HUES48 (cell line): ENCODE measurements around the gene CIRBP.

ENCODE experiments used
- H3K27ac ChIP-seq: one replicate; pipeline ENCODE4 v1.7.0; 2013; ENCODE audit warnings: low read depth, low read length, inconsistent platforms
- H3K27me3 ChIP-seq: 2 replicates; pipeline ENCODE4 v1.6.1; 2013; ENCODE audit warnings: mild to moderate bottlenecking, low read length; ENCODE audit not compliant: control insufficient read depth, insufficient read depth
- H3K36me3 ChIP-seq: 2 replicates; pipeline ENCODE4 v1.6.1; 2013; ENCODE audit warnings: low read length; ENCODE audit not compliant: control insufficient read depth, insufficient read depth
- H3K4me1 ChIP-seq: 2 replicates; pipeline ENCODE4 v1.6.1; 2013; ENCODE audit warnings: mild to moderate bottlenecking, low read length; ENCODE audit not compliant: control insufficient read depth, insufficient read depth
- H3K4me3 ChIP-seq: 2 replicates; pipeline ENCODE4 v1.5.1; 2013; ENCODE audit warnings: mild to moderate bottlenecking, low read depth, low read length
- H3K9ac ChIP-seq: 2 replicates; pipeline ENCODE4 v1.6.1; 2013; ENCODE audit warnings: mild to moderate bottlenecking, low read depth, low read length, moderate library complexity
- H3K9me3 ChIP-seq: 2 replicates; pipeline ENCODE4 v1.6.1; 2013; ENCODE audit warnings: low read length; ENCODE audit not compliant: control insufficient read depth, insufficient read depth

The CIRBP gene

DNA sequence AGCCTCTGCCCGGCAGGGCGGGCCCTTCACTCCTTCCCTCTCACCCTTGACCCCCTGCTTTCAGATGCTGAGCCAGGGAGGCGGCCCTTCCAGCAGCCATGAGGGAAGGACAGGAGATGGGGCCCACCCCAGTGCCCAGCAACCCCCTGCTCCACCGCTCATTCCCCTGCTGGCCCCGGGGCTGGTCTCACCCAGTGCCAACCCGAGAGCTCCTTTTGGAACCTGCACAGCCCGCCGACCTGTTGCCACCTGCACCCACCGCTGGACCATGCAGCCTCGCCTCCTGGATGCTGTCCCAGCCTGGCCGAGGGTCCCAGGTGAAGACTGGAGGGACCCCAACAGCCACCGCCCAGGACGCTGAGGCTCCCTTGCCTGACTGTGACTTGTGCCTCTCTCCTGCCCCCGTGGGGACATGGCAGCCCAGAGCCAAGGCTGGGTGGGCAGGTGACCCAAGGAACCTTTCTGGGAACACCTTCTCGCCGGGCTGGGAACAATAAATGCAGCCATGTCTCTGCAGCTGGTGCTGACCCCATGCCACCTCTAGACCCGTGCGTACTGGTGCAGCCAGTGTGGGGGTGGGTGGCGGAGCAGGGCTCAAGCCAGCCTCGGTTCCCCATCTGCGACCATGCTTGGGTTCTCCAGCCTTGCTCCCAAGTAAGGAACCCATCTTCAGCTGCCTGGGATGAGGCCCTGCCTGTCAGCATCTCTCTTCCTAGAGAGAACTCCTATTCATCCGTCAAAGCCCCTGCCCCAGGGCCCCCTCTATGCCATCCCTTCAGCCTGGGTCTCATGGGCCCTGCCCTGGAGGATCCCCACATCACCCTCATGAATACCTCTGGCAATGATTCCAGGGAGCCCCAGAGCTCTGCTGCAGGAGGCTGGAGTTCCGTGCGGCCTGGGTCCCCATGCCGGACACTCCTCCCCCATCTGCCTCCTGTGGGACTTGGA is 9.9 kb downstream of the CIRBP start:
- Histone ChIP-seq H3K4me3 (no peak overlapping the region), H3K27me3 (no peaks in the 10 kb centered on the region), H3K36me3 (peaks cover 26% of the 10 kb centered on the region), H3K27ac (no peak overlapping the region), H3K9ac (no peak overlapping the region), H3K9me3 (no peaks in the 10 kb centered on the region), H3K4me1 (peaks cover 4% of the 10 kb centered on the region; the same call in 1 of the 2 replicates)

DNA sequence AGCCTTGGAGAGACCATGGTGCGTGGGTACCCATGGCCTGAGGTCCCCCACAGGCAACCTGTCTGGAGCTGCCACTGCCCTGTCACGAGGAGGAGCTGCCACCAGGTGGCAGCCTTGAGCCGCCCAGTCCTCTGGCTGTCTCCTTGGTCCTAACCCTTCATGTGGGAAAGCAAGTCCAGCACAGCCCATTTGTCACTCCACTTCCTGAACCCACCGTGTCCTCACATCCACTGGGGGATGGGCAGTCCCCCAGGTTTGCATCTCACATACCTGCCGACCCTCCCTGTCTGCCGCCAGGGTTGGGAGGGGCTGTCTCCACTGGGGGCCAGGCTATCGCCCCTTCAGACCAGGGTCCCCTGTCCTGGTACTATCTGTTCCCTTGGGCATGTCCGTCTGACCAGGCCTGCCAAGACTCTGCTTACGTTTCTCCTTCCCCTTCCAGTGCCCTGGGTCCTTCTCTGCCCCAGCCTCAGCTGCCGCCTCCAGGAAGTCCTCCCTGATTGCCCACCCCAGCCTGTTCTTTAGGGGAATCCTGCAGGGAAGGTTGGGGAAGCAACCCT is 10.7 kb downstream of the CIRBP start:
- Histone ChIP-seq H3K27me3 (no peaks in the 10 kb centered on the region), H3K4me3 (no peak overlapping the region), H3K9ac (no peak overlapping the region), H3K36me3 (peaks cover 18% of the 10 kb centered on the region), H3K9me3 (no peaks in the 10 kb centered on the region), H3K4me1 (no peaks in the 10 kb centered on the region), H3K27ac (no peak overlapping the region)

DNA sequence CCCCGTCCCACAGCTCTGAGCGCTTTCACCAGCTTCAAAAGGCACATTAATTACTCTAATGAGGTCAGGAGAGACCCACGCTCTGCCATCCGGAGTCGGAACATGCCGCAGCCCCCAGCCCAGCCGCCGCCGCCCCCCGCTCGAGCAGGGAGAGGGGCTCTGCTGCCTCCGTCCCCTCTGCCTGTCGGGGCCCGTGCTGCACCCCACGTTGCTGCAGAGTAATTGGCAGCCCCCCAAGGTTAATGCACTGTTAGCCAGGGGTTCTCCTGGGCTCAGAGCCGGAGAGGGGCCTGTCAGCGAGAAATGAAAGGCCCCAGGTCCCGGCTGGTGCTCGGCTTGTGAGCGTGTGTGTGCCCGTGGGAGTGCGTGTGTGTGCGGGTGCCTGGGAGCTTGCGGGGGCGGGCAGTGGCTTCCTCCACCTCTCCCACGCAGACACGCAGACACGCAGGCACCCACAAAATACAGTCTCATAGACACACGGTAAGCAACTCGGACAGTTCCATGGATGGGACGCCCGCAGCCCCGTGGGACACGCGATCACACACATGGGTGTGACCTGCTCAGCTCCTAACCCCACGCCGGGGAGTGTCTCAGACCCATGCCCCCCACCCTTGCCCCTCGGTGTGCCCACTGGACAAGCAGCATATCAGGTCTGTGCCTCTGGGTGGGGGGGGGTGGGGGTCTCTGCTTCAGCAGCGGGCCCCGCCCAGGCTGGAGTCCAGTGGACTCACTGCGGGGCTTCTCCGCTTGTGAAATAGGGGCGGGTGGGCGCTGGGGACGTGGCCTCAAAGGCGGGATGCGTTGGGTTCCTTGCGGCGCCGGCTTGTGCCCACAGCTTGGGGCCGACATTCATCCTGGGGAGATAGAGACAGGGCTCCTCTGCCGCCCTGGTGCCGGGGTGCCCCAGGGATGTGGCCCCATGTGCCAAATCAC is 11.8 kb downstream of the CIRBP start:
- Histone ChIP-seq H3K27me3 (no peaks in the 10 kb centered on the region; the same call in 1 of the 2 replicates), H3K4me3 (no peak overlapping the region), H3K9me3 (no peaks in the 10 kb centered on the region), H3K4me1 (no peaks in the 10 kb centered on the region), H3K9ac (no peak overlapping the region), H3K27ac (no peak overlapping the region), H3K36me3 (peaks cover 17% of the 10 kb centered on the region)

DNA sequence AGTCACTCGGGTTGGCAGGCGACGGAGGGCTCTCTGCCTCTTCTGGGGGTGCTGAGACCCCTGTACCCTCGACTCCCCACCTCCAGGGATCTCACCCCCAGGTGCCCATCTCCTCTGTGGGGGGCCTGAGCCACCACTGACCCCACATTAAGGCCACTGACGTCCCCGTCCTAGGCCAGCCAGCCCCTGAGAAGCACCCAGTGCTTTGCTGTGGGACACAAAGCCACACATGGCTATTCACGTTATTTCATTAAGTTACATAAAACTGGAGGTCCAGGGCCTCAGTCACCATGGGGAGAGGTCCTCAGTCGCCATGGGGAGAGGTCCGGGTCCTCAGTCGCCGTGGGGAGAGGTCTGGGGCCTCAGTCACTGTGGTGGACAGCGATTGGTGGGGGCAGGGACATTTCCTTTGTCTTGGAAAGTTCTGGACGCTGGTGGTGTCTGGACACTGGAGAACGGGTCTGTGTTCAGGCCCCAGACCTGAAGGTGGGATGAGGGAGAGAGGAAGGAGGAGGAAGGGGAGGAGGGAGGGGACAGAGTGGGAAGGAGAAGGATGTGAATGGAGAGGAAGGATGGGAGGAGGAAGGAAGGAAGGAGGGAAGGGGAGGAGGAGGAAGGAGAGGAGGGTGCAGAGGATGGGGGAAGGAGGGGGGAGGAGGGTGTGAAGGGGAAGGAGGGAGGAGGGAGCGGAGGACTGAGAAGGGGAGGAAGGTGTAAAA is 12.6 kb downstream of the CIRBP start:
- Histone ChIP-seq H3K27me3 (no peaks in the 10 kb centered on the region; the same call in 1 of the 2 replicates), H3K4me3 (no peak overlapping the region), H3K36me3 (peaks cover 17% of the 10 kb centered on the region), H3K27ac (no peak overlapping the region), H3K9ac (no peak overlapping the region), H3K4me1 (no peaks in the 10 kb centered on the region), H3K9me3 (no peaks in the 10 kb centered on the region)

DNA sequence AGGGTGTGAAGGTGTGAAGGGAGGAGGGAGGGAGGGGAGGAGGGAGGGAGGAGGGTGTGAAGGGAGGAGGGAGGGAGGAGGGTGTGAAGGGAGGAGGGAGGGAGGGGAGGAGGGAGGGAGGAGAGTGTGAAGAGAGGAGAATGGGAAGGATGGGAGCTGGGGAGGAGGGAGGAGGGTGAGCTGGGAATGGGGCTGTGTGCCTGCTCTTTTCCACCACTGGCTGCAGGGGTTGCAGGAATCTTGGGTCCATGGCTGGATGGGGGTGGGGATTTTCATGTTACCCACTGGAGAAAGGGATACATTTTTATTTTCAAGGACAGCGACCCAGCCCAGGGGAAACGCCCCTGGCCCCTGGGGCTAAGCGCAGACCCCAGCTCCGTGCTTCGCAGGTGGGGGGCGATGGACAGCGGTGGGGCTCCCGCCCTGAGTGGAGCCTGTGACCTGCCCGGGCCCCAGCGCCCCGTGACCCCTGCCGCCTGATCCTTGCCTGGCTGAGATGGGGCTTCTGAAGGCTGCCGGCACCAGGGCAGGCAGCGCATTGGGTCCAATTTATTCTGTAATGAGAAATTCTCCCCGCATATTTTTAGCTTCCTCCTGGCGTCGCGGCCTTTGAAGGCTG is 13.6 kb downstream of the CIRBP start:
- no peak overlapping the region for H3K9ac ChIP-seq
- H3K27me3 ChIP-seq: no peaks in the 10 kb centered on the region; the same call in 1 of the 2 replicates

DNA sequence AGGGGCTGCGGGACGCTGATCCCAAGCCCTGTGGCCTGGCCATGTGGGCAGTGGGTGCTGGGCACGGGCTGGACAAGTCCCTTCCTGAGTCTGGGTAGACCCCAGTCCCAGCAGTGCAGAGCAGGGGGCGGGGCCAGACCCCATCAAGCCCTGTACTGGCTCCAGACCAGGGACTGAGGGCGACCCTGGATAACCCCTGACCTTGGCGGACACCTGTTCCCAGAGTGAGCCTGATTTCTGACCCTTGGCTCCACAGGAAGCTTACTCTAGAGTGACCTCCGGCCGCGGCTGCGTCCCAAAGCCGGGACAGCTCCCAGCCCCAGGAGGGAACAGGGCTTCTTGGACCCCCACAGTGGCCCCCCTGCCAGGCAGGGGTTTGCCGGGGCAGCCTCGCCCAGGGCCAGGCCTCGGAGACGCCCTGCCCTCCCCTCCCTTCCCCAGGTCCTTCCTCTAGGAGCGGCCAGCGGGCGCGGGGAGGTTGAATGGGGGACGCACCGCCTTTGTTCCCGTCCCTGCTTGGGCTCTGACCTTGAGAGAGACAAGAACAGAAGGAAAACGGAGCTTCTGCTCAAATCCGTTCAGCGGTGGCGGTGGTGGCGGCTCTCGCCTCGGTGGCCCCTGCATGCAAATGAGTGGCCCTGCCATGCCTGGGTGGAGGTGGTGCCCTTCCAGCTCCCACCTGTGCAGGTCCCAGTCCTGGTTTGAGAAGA is 14.2 kb downstream of the CIRBP start:
- no peak overlapping the region for H3K9ac ChIP-seq
- no peak overlapping the region for H3K4me3 ChIP-seq
- H3K27me3 ChIP-seq: no peaks in the 10 kb centered on the region; the same call in 1 of the 2 replicates
- no peak overlapping the region for H3K27ac ChIP-seq
- no peaks in the 10 kb centered on the region for H3K9me3 ChIP-seq
- peaks cover 11% of the 10 kb centered on the region for H3K36me3 ChIP-seq
- H3K4me1 ChIP-seq: no peaks in the 10 kb centered on the region

More for the DNA sequence above, 13.6 kb downstream of the CIRBP start:
- peaks cover 11% of the 10 kb centered on the region for H3K36me3 ChIP-seq
- H3K27ac ChIP-seq: no peak overlapping the region
- no peaks in the 10 kb centered on the region for H3K4me1 ChIP-seq
- H3K4me3 ChIP-seq: no peak overlapping the region
- no peaks in the 10 kb centered on the region for H3K9me3 ChIP-seq

DNA sequence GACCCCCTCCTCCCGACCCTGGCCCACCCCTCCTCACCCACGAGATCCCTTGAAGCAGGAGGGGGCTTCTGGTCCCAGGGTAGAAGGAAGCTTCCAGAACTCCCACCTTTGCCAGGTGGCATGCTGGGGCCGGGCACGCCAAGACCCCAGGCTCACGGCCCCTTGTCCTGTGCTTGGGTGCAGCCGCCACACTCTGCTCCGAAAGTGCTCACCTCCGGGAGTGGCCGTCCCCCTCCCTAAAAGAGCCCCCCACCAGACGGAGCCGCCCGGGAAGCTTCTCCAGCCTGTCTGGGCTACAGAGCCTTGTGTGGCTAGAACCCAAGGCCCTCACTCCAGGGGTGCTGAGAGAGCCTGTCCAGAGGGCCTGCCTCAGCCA is 14.8 kb downstream of the CIRBP start:
- Histone ChIP-seq H3K4me1 (no peaks in the 10 kb centered on the region), H3K27ac (no peak overlapping the region), H3K4me3 (no peak overlapping the region), H3K9me3 (no peaks in the 10 kb centered on the region), H3K9ac (no peak overlapping the region), H3K27me3 (no peaks in the 10 kb centered on the region; the same call in 1 of the 2 replicates), H3K36me3 (peaks cover 7% of the 10 kb centered on the region)

DNA sequence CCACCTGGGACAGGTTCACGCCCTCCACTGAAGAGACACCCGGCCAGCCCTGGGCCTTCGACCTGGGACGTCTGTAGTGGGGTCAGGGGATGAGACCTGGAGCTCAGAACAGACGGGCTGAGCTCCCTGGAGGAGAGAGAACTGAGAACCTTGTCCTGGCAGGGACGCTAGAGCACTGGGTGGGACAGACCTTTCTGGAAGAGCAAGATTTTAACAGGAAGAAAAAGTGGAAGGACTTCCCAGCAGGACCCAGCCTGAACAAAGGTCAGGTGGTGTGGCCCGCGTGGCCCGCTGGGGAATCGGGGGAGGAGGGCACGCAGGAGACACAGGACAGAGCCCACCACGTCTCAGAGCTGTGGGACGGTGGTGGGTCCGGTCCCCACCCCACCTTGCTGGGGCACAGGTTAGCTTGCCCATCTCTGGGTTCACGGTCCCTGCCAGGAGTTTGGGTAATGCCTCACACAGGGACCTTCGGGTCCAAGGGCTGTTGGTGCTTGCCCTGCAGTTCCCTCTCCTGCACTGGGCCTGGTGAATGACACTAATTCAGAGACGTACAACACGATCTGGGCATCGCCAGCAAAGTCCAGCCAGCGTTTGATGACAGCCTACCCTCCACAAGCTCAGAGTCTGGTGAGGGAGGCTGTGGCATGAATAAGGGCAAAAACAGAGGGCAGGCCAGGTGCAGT is 15.3 kb downstream of the CIRBP start:
- Histone ChIP-seq H3K27me3 (no peaks in the 10 kb centered on the region; the same call in 1 of the 2 replicates), H3K4me1 (no peaks in the 10 kb centered on the region), H3K27ac (no peak overlapping the region), H3K36me3 (peaks cover 2% of the 10 kb centered on the region), H3K9ac (no peak overlapping the region), H3K4me3 (no peak overlapping the region), H3K9me3 (no peaks in the 10 kb centered on the region)

DNA sequence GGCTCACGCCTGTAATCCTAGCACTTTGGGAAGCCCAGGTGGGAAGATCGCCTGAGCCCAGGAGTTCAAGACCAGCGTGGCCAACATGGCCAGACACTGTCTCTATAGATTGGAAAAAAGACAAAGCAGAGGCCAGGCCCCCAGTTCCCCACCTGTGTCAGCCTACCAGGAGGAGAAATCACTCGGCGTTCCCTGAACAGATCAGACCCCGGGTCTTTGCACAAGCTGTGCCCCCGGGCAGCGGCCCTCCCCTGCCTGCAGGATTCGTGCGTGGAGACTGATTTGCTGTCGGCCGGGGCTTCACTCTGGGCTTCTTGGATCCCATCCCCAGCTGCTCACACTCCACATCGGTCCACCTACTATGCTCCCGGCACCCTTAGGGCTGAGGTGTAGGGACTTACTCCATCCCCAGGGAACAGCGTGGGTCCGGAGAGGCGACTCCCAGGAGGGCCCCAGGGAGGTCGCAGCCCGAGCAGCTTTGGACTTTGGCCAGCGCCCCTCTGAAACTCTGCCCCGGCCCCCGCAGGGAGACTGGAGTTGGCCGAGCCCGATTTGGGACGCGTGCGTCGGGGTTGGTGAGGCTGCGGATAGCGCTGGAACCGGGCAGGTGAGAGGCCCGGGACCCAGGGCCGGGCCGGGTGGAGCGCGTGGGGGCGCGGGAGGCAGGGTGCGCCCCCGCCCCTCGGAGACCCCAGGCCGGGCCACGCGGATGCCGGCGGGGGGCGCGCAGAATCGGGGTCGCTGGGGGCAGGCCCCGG is 16.0 kb downstream of the CIRBP start:
- no peaks in the 10 kb centered on the region for H3K36me3 ChIP-seq
- H3K9me3 ChIP-seq: no peaks in the 10 kb centered on the region
- H3K4me1 ChIP-seq: no peaks in the 10 kb centered on the region
- peak overlapping the region; percentile 48; the same call in 1 of the 2 replicates for H3K4me3 ChIP-seq
- H3K9ac ChIP-seq: no peak overlapping the region
- no peak overlapping the region for H3K27ac ChIP-seq
- H3K27me3 ChIP-seq: no peaks in the 10 kb centered on the region; the same call in 1 of the 2 replicates
